HG02678 (cell line): ENCODE data around the gene DIS3L2.
A peak's percentile ranks its signal among the peaks of the same experiment; 100 is the strongest.
"Not testable (repeated sequence)": the region's sequence is repeated elsewhere in the genome, so short reads cannot be mapped to it uniquely, and the experiment has no call there.

Source experiments
- ATAC-seq: cut with Tn5 transposase; IDR thresholded peaks from one replicate; pipeline ENCODE4 v1.9.1; 2021; ENCODE audit warnings: mild to moderate bottlenecking, moderate library complexity; ENCODE audit not compliant: unreplicated experiment

Gene DIS3L2

GRCh38 chr2:232287316-232287715 is 325.8 kb downstream of the DIS3L2 start:
- ATAC-seq, result no peak

DNA sequence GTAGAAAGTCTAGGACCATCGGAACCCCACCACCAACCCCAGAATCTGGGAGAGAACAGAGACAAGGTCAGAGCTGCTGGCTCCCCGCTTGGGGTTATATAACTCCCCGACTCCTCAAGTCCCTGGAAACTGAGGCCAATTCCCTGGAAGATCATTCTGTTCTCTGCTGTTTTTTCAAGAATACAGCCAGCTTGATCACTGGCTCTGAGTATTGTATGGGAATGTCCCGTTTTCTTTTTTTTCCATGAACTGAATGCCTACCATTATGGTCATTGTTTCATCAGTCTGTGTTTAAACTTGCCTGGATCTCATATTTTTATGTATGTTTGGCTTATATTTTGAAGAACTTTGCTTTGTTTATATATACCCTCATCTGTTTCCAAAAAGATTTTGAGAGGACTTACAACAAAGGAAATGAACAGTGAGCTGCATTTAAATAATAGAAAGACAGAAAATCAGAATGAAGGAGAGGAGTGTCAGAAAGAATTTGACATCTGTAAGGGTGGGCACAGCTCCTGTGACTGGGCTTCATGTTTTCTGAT is 327.0 kb downstream of the DIS3L2 start:
- no peak for ATAC-seq

DNA sequence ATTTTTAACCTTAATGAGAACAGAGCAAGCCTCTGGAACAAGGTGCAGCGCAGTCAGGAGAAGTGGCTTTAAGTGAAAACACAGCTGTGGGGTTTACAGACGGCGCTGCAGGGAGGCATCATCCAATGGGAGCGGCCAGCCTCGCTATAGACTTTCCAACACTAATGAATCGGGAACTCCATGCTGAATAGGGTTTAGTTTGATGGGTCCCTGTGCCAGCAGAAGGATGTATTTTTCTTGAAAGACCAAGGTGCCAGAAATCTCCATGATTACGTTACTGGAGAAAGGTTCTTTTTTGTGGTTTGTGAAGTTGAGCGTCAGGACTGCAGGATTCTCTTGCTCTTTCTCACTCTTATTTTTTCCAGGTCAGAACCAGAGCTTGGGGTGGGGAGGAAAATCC is 329.2 kb downstream of the DIS3L2 start:
- ATAC-seq, result no peak

- ATAC-seq, result no peak
These were observed 329.8 kb downstream of the DIS3L2 start for GRCh38 chr2:232291343-232291742.

DNA sequence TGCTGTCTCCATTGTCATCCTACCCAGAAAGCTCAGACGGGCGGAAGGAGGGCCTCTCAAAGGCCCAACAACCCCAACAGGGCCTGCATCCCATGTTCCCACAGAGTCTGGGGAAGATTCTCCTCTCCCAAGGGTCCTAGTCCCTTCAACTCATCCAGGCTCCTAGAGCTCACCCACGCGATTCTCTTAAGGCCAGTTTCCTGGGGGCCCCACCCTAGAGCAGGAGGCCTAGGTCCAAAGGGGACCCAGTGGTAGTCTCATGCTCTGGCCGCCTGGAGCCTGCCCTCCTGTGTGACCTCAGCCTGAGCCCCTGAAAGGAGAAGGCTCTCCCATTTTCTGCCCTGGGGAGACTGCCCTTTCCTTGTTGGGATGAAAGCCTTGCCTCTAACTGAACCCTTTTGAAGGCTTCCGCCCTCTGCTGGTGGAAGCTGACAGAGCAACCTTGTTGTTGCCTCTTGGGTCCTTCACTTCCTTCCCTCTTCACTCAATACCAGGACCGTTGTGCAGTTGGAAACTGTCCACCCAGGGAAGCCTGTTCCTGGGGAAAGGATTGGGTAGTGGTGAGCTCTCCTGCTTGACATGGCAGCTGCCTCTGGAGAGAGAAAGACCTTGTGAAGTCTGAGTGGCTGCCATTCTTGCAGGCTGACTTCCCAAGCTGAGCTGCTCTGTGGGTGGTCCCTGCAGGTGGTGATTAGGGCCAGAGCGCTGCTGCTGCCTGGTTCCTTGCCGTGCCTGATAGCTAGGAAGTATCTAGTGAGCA is 331.1 kb downstream of the DIS3L2 start:
- no peak for ATAC-seq

GRCh38 chr2:232293191-232293590 is 331.7 kb downstream of the DIS3L2 start:
- no peak for ATAC-seq

DNA sequence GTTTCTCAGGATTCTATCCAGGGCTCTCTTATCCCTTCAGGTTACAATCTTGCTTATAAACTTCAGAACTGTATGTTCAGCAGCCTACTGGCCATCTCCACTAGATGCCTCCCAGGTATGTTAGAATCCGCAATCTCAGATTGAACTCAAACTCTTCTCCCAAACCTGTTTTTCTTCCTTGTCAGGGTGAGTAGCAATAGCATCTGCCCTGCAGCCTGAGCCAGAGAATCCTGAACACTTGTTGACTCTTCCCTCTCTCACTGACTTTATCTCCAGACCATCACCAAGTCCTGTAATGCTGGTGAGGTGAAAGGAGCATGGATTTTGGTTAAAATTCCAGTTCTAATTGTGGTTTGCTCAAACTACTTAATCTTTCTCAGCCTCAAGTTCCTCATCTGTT is 334.5 kb downstream of the DIS3L2 start:
- no peak for ATAC-seq

DNA sequence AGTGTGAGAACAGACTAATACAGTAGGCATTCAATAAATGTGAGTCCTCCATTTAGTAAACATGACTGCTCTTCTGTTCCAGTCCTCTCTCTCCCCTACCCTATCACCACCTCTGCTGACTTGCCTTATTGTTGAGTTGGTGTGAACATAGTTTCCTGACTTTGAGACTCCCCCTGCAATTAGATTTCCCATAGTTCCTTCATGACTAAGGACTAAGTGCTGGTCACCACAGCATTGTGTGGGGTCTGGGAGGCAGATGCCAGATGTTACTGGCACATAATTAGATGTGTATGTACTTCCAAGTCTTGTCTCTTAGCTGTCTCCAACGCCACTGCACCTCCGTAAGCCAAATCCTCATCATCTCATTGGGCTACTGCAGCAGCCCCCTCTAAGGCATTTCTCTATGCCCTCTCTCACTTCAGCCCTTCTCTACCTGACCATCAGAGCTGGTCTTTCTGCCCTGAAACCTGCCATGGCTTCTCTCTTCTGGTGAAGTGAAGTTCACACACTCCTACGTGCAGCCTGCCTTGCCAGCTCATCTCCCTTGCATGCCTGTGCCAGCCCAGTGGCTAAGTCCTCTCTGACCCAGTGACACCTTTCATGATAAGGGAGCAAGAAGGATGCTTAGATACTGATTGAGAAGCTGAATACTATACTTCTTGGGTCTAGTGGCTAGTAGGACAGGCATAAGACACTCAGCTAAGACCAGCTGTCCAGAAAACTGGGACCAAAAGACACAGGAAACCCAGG is 335.4 kb downstream of the DIS3L2 start:
- ATAC-seq, result no peak

GRCh38 chr2:232299084-232299483 is 337.6 kb downstream of the DIS3L2 start:
- ATAC-seq, result no peak

- ATAC-seq, result no peak
These were observed 338.6 kb downstream of the DIS3L2 start for GRCh38 chr2:232299927-232300674.

- no peak for ATAC-seq
These were observed 339.4 kb downstream of the DIS3L2 start for GRCh38 chr2:232300894-232301387.

DNA sequence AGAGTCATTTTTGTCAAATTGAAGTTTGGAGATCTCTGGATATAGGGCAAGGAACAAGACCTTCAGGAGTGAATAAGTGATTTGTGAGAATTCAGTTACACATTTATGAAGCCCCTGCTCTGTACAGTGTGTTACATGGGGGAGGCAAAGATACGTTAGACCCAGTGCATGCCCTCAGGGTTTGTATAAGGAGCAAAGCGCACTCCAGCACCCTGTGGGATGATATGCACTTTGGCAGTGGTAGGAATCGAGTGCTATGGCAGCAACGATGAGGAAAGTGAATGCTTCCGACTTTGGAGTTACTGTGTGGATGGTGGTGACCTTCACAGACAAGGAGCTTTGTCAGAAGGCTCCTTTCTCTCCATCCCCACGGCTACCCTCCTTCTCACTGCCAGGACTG is 342.7 kb downstream of the DIS3L2 start:
- ATAC-seq, result no peak

- no peak for ATAC-seq
These were observed 345.3 kb downstream of the DIS3L2 start for GRCh38 chr2:232306741-232307305.

DNA sequence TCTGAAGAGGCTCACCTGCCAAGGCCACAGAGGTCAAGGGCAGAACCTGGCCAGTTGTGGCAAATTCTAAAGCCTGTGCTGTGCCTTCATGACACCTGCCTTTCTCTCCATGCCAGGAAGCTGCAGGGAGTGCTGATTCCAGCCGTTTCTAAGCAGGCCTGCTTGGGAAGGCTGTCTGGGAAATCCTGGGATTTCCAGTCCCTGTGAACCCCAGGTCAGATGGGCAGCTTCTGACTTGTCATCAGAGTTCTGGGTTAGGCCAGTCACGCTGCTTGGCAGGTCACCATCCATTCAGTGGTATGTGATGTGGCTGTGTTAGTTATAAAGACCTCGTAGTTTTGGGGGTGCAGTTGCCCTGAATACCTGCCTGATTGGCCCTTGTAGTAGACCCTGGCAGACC is 346.3 kb downstream of the DIS3L2 start:
- ATAC-seq, result no peak

DNA sequence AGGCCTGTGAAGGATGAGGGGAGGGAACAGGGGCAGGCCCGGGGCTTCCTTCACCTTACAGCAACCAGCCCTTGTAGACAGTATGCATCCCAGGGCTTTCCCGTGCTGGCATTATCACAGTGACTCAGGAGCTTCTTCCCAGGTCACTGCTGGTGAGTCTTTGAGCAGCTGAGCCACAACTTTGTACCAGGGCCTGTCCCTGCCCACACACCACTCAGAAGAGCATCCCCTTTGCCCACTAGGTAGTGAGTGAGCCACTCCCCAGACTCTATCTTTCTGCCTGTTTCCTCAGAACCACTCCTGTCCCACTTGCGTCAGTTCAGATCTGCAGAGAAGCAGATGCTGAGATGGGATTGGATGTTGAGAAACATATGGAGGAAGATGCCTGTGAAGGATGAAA is 347.5 kb downstream of the DIS3L2 start:
- ATAC-seq, result no peak

- no peak for ATAC-seq
These were observed 348.1 kb downstream of the DIS3L2 start for GRCh38 chr2:232309592-232309991.

DNA sequence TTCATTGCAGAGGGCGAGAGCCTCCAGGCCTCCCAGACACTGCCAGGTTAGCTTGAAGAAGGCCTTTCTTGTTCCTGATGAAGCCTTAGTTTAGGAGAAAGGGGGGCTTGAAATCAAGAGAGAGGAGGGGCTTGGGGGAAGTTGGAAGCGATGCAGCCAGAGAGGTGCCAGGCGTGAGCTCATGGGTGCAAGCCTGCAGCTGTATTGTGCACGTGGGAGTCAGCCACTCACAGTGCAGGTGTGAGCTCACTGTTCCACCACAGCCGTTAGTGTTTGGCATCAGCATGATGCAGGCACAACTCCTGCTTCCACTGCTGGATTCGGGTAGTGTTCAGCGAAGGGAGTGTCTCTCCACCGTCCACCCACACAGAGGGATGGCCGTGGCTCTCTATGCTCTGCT is 348.6 kb downstream of the DIS3L2 start:
- ATAC-seq, result no peak

- ATAC-seq, result no peak
These were observed 349.2 kb downstream of the DIS3L2 start for GRCh38 chr2:232310696-232311095.

GRCh38 chr2:232313645-232314044 is 352.1 kb downstream of the DIS3L2 start:
- not testable (repeated sequence) for ATAC-seq

- ATAC-seq, result peak; percentile 87
These were observed 353.8 kb downstream of the DIS3L2 start for GRCh38 chr2:232315049-232315922.
